ENCODE data around the gene PTPN12.
"Not testable (repeated sequence)": the region's sequence is repeated elsewhere in the genome, so short reads cannot be mapped to it uniquely, and the experiment has no call there.

Gene PTPN12

GRCh38 chr7:77537778-77538280 is 734 bp downstream of the PTPN12 start:
- DNase-seq (ENCODE audit: low read depth in 2 of 2, low spot score in 1 of 2): no peak

GRCh38 chr7:77538281-77539212 is 1.5 kb downstream of the PTPN12 start:
- DNase-seq (ENCODE audit: low read depth in 2 of 2, low spot score in 1 of 2): no peak

GRCh38 chr7:77540402-77540822 is 3.3 kb downstream of the PTPN12 start:
- DNase-seq (ENCODE audit: low read depth in 2 of 2, low spot score in 1 of 2): no peak

- DNase-seq (ENCODE audit: low read depth in 2 of 2, low spot score in 1 of 2): not testable (repeated sequence)
Observed at GRCh38 chr7:77540993-77541392, 3.9 kb downstream of the PTPN12 start.

- no peak for DNase-seq (ENCODE audit: low read depth in 2 of 2, low spot score in 1 of 2)
Observed at GRCh38 chr7:77542409-77542808, 5.3 kb downstream of the PTPN12 start.

- DNase-seq (ENCODE audit: low read depth in 2 of 2, low spot score in 1 of 2): no peak
Observed at GRCh38 chr7:77542895-77543294, 5.8 kb downstream of the PTPN12 start.

GRCh38 chr7:77543910-77544309 is 6.8 kb downstream of the PTPN12 start:
- no peak for DNase-seq (ENCODE audit: low read depth in 2 of 2, low spot score in 1 of 2)

- no peak for DNase-seq (ENCODE audit: low read depth in 2 of 2, low spot score in 1 of 2)
Observed at GRCh38 chr7:77544518-77544917, 7.4 kb downstream of the PTPN12 start.

GRCh38 chr7:77548206-77548605 is 11.1 kb downstream of the PTPN12 start:
- DNase-seq (ENCODE audit: low read depth in 2 of 2, low spot score in 1 of 2): no peak

GRCh38 chr7:77549106-77549870 is 12.2 kb downstream of the PTPN12 start:
- no peak for DNase-seq (ENCODE audit: low read depth in 2 of 2, low spot score in 1 of 2)

GRCh38 chr7:77550586-77550985 is 13.5 kb downstream of the PTPN12 start:
- no peak for DNase-seq (ENCODE audit: low read depth in 2 of 2, low spot score in 1 of 2)

- DNase-seq (ENCODE audit: low read depth in 2 of 2, low spot score in 1 of 2): no peak
Observed at GRCh38 chr7:77553123-77553522, 16.0 kb downstream of the PTPN12 start.

- DNase-seq (ENCODE audit: low read depth in 2 of 2, low spot score in 1 of 2): no peak
Observed at GRCh38 chr7:77558284-77558967, 21.3 kb downstream of the PTPN12 start.

- no peak for DNase-seq (ENCODE audit: low read depth in 2 of 2, low spot score in 1 of 2)
Observed at GRCh38 chr7:77561352-77561751, 24.3 kb downstream of the PTPN12 start.

GRCh38 chr7:77563275-77563674 is 26.2 kb downstream of the PTPN12 start:
- DNase-seq (ENCODE audit: low read depth in 2 of 2, low spot score in 1 of 2): no peak

GRCh38 chr7:77565917-77566316 is 28.8 kb downstream of the PTPN12 start:
- DNase-seq (ENCODE audit: low read depth in 2 of 2, low spot score in 1 of 2): no peak

- no peak for DNase-seq (ENCODE audit: low read depth in 2 of 2, low spot score in 1 of 2)
Observed at GRCh38 chr7:77566421-77566820, 29.3 kb downstream of the PTPN12 start.

- no peak for DNase-seq (ENCODE audit: low read depth in 2 of 2, low spot score in 1 of 2)
Observed at GRCh38 chr7:77569514-77570232, 32.6 kb downstream of the PTPN12 start.

- DNase-seq (ENCODE audit: low read depth in 2 of 2, low spot score in 1 of 2): no peak
Observed at GRCh38 chr7:77570330-77571011, 33.4 kb downstream of the PTPN12 start.

- no peak for DNase-seq (ENCODE audit: low read depth in 2 of 2, low spot score in 1 of 2)
Observed at GRCh38 chr7:77571801-77572200, 34.7 kb downstream of the PTPN12 start.

Measured in stimulated activated CD8-positive, alpha-beta memory T cell treated with anti-CD3 and anti-CD28 coated beads, Interleukin-4, amount 100 ng/mL, for 4 hours (primary cell).